Measurements from ENCODE around the gene NOS3. TPM values are rescaled to one million over a fixed set of nuclear protein-coding genes. Genes with fewer than 3 reads are reported as not detected.
A peak's percentile ranks its signal among the peaks of the same experiment; 100 is the strongest.

The NOS3 gene
- total and polyA plus RNA-seq, 2 of the 13 experiments (the other 11 are each of a cell fraction or from before 2014, with no cell fraction given), result 3.7 to 7.5 TPM

DNA sequence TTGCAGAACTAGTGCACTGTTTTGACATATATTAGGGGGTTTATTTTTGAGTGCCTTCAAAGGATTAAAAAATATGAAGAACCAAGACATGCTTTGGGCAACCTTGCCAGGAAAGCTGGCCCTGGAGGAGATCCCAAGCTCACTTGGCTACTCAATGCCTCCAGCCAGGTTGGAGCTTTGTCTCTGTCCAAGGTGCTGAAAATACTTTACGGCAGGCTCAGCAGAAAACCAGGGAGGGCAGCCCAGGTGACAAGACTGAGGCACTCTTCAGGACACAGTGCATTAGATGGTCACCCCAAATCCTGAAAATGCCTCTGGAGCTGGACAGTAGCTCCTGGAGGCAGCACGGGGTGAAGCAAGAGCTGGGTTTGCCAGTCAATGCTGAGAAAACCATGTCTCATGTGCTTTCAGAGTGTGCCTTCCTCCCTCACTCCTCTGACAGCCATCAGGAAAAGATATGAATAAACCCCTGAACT, 6.9 kb upstream of the NOS3 start (continued):
- TF ChIP-seq MAFF (IDR thresholded peaks at IDR 0.05; ENCODE audit: low read depth, low read length) (peak; percentile 59), ZNF761 (CRISPR knock-in tag; conservative IDR thresholded peaks at IDR 0.05) (no peak), ZNF331 (CRISPR knock-in tag; IDR thresholded peaks at IDR 0.05) (peak; percentile 80), MEF2D (CRISPR knock-in tag; IDR thresholded peaks at IDR 0.05) (0 out of 2 replicates have a peak, but pooled peaks have one; percentile 31), HDAC6 (IDR thresholded peaks at IDR 0.05; ENCODE audit: low read depth, low read length) (no peak), FOXC1 (CRISPR knock-in tag; IDR thresholded peaks at IDR 0.05; ENCODE audit: borderline replicate concordance) (no peak), ELF3 (CRISPR knock-in tag; IDR thresholded peaks at IDR 0.05) (peak; percentile 47; the same call in 1 of the 2 replicates), MIXL1 (CRISPR knock-in tag; IDR thresholded peaks at IDR 0.05) (peak; percentile 52; the same call in 1 of the 2 replicates), FLYWCH1 (CRISPR knock-in tag; IDR thresholded peaks at IDR 0.05) (no peak), THAP11 (CRISPR knock-in tag; IDR thresholded peaks at IDR 0.05) (0 out of 2 replicates have a peak, but pooled peaks have one; percentile 28), ZFP36 (IDR thresholded peaks at IDR 0.05; ENCODE audit: borderline replicate concordance, low read depth, low read length, partially characterized antibody) (no peak), ZNF644 (CRISPR knock-in tag; IDR thresholded peaks at IDR 0.05; ENCODE audit: low read depth) (0 out of 2 replicates have a peak, but pooled peaks have one; percentile 26), FOSL1 (CRISPR knock-in tag; IDR thresholded peaks at IDR 0.05; ENCODE audit: borderline replicate concordance) (no peak)
- TF ChIP-seq, protein P1, sequence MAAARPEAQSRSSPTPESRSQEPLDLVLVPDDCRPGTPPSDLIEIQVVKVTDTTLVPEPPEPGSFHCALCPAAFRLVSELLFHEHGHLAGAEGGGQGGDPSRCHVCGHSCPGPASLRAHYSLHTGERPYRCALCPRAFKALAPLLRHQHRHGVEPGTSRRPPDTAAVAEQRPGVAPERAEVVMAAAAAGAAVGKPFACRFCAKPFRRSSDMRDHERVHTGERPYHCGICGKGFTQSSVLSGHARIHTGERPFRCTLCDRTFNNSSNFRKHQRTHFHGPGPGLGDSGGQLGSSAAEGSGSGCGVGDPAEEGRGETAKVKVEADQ (CRISPR knock-in tag; IDR thresholded peaks at IDR 0.05; ENCODE audit: borderline replicate concordance), result no peak
- TF ChIP-seq, protein P2, sequence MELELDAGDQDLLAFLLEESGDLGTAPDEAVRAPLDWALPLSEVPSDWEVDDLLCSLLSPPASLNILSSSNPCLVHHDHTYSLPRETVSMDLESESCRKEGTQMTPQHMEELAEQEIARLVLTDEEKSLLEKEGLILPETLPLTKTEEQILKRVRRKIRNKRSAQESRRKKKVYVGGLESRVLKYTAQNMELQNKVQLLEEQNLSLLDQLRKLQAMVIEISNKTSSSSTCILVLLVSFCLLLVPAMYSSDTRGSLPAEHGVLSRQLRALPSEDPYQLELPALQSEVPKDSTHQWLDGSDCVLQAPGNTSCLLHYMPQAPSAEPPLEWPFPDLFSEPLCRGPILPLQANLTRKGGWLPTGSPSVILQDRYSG (CRISPR knock-in tag; IDR thresholded peaks at IDR 0.05), result 0 out of 2 replicates have a peak, but pooled peaks have one; percentile 48
- TF ChIP-seq, protein P3, sequence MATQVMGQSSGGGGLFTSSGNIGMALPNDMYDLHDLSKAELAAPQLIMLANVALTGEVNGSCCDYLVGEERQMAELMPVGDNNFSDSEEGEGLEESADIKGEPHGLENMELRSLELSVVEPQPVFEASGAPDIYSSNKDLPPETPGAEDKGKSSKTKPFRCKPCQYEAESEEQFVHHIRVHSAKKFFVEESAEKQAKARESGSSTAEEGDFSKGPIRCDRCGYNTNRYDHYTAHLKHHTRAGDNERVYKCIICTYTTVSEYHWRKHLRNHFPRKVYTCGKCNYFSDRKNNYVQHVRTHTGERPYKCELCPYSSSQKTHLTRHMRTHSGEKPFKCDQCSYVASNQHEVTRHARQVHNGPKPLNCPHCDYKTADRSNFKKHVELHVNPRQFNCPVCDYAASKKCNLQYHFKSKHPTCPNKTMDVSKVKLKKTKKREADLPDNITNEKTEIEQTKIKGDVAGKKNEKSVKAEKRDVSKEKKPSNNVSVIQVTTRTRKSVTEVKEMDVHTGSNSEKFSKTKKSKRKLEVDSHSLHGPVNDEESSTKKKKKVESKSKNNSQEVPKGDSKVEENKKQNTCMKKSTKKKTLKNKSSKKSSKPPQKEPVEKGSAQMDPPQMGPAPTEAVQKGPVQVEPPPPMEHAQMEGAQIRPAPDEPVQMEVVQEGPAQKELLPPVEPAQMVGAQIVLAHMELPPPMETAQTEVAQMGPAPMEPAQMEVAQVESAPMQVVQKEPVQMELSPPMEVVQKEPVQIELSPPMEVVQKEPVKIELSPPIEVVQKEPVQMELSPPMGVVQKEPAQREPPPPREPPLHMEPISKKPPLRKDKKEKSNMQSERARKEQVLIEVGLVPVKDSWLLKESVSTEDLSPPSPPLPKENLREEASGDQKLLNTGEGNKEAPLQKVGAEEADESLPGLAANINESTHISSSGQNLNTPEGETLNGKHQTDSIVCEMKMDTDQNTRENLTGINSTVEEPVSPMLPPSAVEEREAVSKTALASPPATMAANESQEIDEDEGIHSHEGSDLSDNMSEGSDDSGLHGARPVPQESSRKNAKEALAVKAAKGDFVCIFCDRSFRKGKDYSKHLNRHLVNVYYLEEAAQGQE (IDR thresholded peaks at IDR 0.05; ENCODE audit: borderline replicate concordance in 1 of 2, low read depth in 1 of 2, low read length in 2 of 2), result peak; percentile 84 to 98
- TF ChIP-seq, protein P4, sequence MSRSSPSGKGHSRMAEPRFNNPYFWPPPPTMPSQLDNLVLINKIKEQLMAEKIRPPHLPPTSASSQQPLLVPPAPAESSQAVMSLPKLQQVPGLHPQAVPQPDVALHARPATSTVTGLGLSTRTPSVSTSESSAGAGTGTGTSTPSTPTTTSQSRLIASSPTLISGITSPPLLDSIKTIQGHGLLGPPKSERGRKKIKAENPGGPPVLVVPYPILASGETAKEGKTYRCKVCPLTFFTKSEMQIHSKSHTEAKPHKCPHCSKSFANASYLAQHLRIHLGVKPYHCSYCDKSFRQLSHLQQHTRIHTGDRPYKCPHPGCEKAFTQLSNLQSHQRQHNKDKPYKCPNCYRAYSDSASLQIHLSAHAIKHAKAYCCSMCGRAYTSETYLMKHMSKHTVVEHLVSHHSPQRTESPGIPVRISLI (CRISPR knock-in tag; IDR thresholded peaks at IDR 0.05; ENCODE audit: borderline replicate concordance), result no peak
- TF ChIP-seq, protein P5, sequence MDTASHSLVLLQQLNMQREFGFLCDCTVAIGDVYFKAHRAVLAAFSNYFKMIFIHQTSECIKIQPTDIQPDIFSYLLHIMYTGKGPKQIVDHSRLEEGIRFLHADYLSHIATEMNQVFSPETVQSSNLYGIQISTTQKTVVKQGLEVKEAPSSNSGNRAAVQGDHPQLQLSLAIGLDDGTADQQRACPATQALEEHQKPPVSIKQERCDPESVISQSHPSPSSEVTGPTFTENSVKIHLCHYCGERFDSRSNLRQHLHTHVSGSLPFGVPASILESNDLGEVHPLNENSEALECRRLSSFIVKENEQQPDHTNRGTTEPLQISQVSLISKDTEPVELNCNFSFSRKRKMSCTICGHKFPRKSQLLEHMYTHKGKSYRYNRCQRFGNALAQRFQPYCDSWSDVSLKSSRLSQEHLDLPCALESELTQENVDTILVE (CRISPR knock-in tag; IDR thresholded peaks at IDR 0.05), result peak; percentile 44; the same call in 1 of the 2 replicates
- TF ChIP-seq, protein P6, sequence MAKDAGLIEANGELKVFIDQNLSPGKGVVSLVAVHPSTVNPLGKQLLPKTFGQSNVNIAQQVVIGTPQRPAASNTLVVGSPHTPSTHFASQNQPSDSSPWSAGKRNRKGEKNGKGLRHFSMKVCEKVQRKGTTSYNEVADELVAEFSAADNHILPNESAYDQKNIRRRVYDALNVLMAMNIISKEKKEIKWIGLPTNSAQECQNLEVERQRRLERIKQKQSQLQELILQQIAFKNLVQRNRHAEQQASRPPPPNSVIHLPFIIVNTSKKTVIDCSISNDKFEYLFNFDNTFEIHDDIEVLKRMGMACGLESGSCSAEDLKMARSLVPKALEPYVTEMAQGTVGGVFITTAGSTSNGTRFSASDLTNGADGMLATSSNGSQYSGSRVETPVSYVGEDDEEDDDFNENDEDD (CRISPR knock-in tag; IDR thresholded peaks at IDR 0.05; ENCODE audit: borderline replicate concordance), result no peak
- TF ChIP-seq, protein P7, sequence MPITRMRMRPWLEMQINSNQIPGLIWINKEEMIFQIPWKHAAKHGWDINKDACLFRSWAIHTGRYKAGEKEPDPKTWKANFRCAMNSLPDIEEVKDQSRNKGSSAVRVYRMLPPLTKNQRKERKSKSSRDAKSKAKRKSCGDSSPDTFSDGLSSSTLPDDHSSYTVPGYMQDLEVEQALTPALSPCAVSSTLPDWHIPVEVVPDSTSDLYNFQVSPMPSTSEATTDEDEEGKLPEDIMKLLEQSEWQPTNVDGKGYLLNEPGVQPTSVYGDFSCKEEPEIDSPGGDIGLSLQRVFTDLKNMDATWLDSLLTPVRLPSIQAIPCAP (CRISPR knock-in tag; IDR thresholded peaks at IDR 0.05; ENCODE audit: low read depth), result no peak
